ENCODE results near the gene LHFPL6. TPM values are rescaled to one million over a fixed set of nuclear protein-coding genes. Genes with fewer than 3 reads are reported as not detected.

The LHFPL6 gene
- total RNA-seq, 1 experiment from 2014 or later = 8.9 TPM

DNA sequence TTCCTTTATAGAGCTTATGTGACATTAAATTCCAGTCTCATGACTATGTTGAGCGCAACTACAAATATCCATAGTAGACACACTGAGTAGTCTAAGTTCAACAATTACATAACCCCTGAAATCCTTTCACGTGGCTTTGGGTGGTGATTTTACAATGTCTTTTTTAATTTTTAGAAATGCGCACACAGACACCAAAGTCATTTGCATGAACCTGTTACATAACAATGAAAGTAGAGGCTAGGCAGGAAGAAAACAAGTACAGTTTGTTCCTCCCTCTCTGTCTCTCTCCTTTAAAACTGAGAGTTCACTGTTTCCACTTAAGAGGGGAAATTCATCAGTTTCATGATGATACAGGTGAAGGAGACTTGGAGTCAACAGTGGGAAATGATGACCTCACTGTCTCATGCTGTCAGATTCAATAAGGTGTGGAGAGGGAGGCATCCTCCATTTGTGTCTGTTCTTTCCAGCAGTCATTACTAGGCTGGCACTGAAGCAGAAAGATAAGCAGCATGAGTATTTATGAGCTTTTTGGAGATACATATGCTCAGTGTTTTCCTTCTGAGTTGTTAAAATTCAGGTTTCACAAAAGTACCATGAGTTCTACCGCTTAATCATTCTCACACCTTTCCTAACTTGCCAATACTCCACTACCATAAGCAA lies 201.8 kb downstream of the LHFPL6 start:
- Mint-ChIP-seq H3K4me1 (ENCODE audit: insufficient read depth, unreplicated experiment) (no peaks in the 10 kb centered on the region), H3K27ac (ENCODE audit: low read depth, unreplicated experiment) (no peak overlapping the region), H3K27me3 (ENCODE audit: insufficient read depth, unreplicated experiment) (no peaks in the 10 kb centered on the region), H3K4me3 (ENCODE audit: unreplicated experiment) (no peak overlapping the region), H3K36me3 (ENCODE audit: insufficient read depth, unreplicated experiment) (no peaks in the 10 kb centered on the region), H3K9me3 (ENCODE audit: unreplicated experiment) (no peaks in the 10 kb centered on the region)
- TF ChIP-seq, protein P1, sequence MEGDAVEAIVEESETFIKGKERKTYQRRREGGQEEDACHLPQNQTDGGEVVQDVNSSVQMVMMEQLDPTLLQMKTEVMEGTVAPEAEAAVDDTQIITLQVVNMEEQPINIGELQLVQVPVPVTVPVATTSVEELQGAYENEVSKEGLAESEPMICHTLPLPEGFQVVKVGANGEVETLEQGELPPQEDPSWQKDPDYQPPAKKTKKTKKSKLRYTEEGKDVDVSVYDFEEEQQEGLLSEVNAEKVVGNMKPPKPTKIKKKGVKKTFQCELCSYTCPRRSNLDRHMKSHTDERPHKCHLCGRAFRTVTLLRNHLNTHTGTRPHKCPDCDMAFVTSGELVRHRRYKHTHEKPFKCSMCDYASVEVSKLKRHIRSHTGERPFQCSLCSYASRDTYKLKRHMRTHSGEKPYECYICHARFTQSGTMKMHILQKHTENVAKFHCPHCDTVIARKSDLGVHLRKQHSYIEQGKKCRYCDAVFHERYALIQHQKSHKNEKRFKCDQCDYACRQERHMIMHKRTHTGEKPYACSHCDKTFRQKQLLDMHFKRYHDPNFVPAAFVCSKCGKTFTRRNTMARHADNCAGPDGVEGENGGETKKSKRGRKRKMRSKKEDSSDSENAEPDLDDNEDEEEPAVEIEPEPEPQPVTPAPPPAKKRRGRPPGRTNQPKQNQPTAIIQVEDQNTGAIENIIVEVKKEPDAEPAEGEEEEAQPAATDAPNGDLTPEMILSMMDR (IDR thresholded peaks at IDR 0.05; ENCODE audit: unreplicated experiment) = no peak
- no TSS peak for BruUV-seq (replicated peaks)
- ChIA-PET POLR2A (no interaction called here), CTCF (interaction anchor here (0.5 kb wide), 1 partner anchor 463 kb away, joined by 3 read pairs; no protein-coding TSS in a partner anchor)
- intact Hi-C loops (cut with micrococcal nuclease) = loop anchor here (10.0 kb wide), 1 partner anchor 126 kb away; no protein-coding TSS in a partner anchor
- DNase-seq (ENCODE audit: unreplicated experiment) = no peak

- no peak overlapping the region for H3K27ac Mint-ChIP-seq (ENCODE audit: low read depth, unreplicated experiment)
- CTCF ChIA-PET = no interaction called here
- no TSS peak for BruUV-seq (replicated peaks)
- no peaks in the 10 kb centered on the region for H3K36me3 Mint-ChIP-seq (ENCODE audit: insufficient read depth, unreplicated experiment)
- no peaks in the 10 kb centered on the region for H3K9me3 Mint-ChIP-seq (ENCODE audit: unreplicated experiment)
- POLR2A ChIA-PET = no interaction called here
- intact Hi-C loops (cut with micrococcal nuclease) = no loop called here
- no peaks in the 10 kb centered on the region for H3K4me1 Mint-ChIP-seq (ENCODE audit: insufficient read depth, unreplicated experiment)
- TF ChIP-seq, protein P1 (IDR thresholded peaks at IDR 0.05; ENCODE audit: unreplicated experiment) = no peak
- H3K4me3 Mint-ChIP-seq (ENCODE audit: unreplicated experiment) = no peak overlapping the region
- no peaks in the 10 kb centered on the region for H3K27me3 Mint-ChIP-seq (ENCODE audit: insufficient read depth, unreplicated experiment)
- DNase-seq (ENCODE audit: unreplicated experiment) = no peak
These were observed 203.9 kb downstream of the LHFPL6 start for GRCh38 chr13:39399102-39399501.

- Mint-ChIP-seq H3K4me1 (ENCODE audit: insufficient read depth, unreplicated experiment) (no peaks in the 10 kb centered on the region), H3K27me3 (ENCODE audit: insufficient read depth, unreplicated experiment) (no peaks in the 10 kb centered on the region), H3K9me3 (ENCODE audit: unreplicated experiment) (no peaks in the 10 kb centered on the region), H3K36me3 (ENCODE audit: insufficient read depth, unreplicated experiment) (no peaks in the 10 kb centered on the region), H3K27ac (ENCODE audit: low read depth, unreplicated experiment) (no peak overlapping the region), H3K4me3 (ENCODE audit: unreplicated experiment) (no peak overlapping the region)
- intact Hi-C loops (cut with micrococcal nuclease) = no loop called here
- TF ChIP-seq, protein P1 (IDR thresholded peaks at IDR 0.05; ENCODE audit: unreplicated experiment) = no peak
- no TSS peak for BruUV-seq (replicated peaks)
- CTCF ChIA-PET = no interaction called here
- no peak for DNase-seq (ENCODE audit: unreplicated experiment)
- POLR2A ChIA-PET = interaction anchor here (0.6 kb wide), 1 partner anchor 9 kb away, joined by 3 read pairs; no protein-coding TSS in a partner anchor
These were observed 205.1 kb downstream of the LHFPL6 start for GRCh38 chr13:39397896-39398265.

- DNase-seq (ENCODE audit: unreplicated experiment) = no peak
- Mint-ChIP-seq H3K4me1 (ENCODE audit: insufficient read depth, unreplicated experiment) (no peaks in the 10 kb centered on the region), H3K27ac (ENCODE audit: low read depth, unreplicated experiment) (no peak overlapping the region), H3K9me3 (ENCODE audit: unreplicated experiment) (no peaks in the 10 kb centered on the region), H3K36me3 (ENCODE audit: insufficient read depth, unreplicated experiment) (no peaks in the 10 kb centered on the region), H3K4me3 (ENCODE audit: unreplicated experiment) (no peak overlapping the region), H3K27me3 (ENCODE audit: insufficient read depth, unreplicated experiment) (no peaks in the 10 kb centered on the region)
- CTCF ChIA-PET = interaction anchor here (0.6 kb wide), 1 partner anchor 1466 kb away, joined by 4 read pairs; no protein-coding TSS in a partner anchor
- intact Hi-C loops (cut with micrococcal nuclease) = no loop called here
- no TSS peak for BruUV-seq (replicated peaks)
- POLR2A ChIA-PET = interaction anchor here (0.6 kb wide), 1 partner anchor 8 kb away, joined by 3 read pairs; no protein-coding TSS in a partner anchor
- TF ChIP-seq, protein P1 (IDR thresholded peaks at IDR 0.05; ENCODE audit: unreplicated experiment) = no peak
These were observed 205.6 kb downstream of the LHFPL6 start for GRCh38 chr13:39397226-39397895.

Measured in MCF 10A (cell line).